GM12865 (cell line): ENCODE data around the gene RFTN1.

Experiments used
- DNase-seq: peaks from one replicate; pipeline ENCODE4 v3.0.0; 2010; ENCODE audit warnings: low read depth
- H3K4me3 ChIP-seq: 2 replicates; pipeline ENCODE4 v1.5.1; 2011; ENCODE audit warnings: mild to moderate bottlenecking, low read depth, low read length, control low read depth
- TF ChIP-seq, protein P1 (sequence below): IDR thresholded peaks from 2 replicates; pipeline ENCODE4 v1.5.1; 2011; ENCODE audit warnings: low read length, control low read depth, low read depth, inconsistent platforms; ENCODE audit not compliant: insufficient read depth; ENCODE audit errors: missing control alignments

RFTN1 gene

GRCh38 chr3:16500093-16500492 is 13.4 kb downstream of the RFTN1 start:
- no peak for DNase-seq
- TF ChIP-seq, protein P1, sequence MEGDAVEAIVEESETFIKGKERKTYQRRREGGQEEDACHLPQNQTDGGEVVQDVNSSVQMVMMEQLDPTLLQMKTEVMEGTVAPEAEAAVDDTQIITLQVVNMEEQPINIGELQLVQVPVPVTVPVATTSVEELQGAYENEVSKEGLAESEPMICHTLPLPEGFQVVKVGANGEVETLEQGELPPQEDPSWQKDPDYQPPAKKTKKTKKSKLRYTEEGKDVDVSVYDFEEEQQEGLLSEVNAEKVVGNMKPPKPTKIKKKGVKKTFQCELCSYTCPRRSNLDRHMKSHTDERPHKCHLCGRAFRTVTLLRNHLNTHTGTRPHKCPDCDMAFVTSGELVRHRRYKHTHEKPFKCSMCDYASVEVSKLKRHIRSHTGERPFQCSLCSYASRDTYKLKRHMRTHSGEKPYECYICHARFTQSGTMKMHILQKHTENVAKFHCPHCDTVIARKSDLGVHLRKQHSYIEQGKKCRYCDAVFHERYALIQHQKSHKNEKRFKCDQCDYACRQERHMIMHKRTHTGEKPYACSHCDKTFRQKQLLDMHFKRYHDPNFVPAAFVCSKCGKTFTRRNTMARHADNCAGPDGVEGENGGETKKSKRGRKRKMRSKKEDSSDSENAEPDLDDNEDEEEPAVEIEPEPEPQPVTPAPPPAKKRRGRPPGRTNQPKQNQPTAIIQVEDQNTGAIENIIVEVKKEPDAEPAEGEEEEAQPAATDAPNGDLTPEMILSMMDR, result no peak
- H3K4me3 ChIP-seq, result no peak overlapping the region

DNA sequence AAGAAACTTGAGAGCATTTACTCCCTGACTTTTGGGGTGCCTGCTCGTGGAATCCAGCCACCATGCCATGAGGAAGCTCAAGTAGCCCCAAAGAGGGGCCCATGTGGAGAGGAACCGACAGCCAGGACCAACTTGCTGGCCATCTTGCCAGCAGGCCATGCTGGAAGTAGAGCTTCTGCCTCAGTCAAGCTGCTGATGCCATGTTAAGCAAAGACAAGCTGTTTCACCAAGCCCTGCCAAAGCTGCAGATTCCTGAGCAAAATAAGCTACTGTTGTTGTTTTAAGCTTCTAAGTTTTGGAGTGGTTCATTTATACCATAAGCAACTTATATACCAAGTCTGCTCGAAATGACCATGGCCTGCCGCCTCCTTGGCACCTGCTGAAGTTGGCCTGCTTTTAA is 14.1 kb downstream of the RFTN1 start:
- TF ChIP-seq, protein P1, result no peak
- H3K4me3 ChIP-seq, result no peak overlapping the region
- no peak for DNase-seq

- H3K4me3 ChIP-seq, result no peak overlapping the region
- TF ChIP-seq, protein P1, result no peak
- no peak for DNase-seq
These were observed 15.2 kb downstream of the RFTN1 start for GRCh38 chr3:16498130-16498890.

DNA sequence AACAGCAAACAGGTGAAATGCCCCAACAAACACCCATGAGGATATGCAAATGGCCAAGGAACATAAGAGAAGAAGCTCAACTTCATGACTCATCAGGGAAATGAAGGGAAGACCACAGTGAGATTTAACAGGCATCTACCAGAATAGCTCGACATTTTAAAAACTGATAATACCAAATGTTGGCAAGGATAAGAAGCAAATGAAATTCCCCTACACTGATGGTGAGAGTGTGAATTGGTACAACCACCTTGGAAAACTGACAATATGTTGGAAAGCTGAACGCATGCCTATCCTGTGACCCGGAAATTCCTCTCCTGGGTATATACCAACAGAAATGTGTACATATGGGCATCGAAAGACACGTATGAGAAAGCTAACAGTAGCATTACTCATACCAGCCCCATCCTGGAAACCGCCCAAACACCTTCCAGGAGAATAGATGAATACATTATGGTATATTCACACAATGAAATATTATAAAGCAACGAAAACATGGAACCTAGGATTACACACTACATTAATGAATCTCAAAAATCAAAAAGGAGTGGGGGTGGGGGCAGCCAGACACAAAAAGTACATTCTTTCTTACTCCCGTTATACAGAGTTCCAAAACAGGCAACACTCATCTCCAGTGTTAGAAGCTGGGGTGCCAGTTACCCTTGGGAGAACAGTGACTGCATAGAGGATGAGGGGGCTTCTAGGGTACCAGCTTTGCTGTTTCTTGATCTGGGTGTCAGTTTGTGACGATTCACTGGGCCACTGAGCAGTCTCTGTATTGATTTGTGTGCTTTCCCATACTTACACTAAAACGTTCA is 16.9 kb downstream of the RFTN1 start:
- TF ChIP-seq, protein P1, result no peak
- no peak overlapping the region for H3K4me3 ChIP-seq
- DNase-seq, result peak; percentile 44

DNA sequence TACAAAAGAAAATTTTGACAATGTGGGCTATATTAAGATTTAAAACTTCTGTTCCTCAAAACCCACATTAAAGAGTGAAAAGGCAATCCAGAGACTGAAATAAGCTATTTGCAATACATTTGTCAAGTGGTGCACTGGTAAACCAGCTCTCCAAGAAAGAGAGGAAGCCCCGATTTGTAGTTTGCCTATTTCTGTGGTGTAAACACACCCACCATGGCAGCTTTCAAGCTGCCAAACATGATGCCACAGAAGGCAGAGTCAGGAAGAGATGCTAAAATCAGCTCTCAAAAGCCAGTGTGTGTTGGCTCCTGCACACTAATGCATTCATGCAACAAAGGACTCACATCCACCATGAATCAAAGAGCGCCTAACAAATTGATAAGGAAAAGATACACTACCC is 17.5 kb downstream of the RFTN1 start:
- peak; percentile 14 for DNase-seq
- TF ChIP-seq, protein P1, result no peak
- H3K4me3 ChIP-seq, result no peak overlapping the region

DNA sequence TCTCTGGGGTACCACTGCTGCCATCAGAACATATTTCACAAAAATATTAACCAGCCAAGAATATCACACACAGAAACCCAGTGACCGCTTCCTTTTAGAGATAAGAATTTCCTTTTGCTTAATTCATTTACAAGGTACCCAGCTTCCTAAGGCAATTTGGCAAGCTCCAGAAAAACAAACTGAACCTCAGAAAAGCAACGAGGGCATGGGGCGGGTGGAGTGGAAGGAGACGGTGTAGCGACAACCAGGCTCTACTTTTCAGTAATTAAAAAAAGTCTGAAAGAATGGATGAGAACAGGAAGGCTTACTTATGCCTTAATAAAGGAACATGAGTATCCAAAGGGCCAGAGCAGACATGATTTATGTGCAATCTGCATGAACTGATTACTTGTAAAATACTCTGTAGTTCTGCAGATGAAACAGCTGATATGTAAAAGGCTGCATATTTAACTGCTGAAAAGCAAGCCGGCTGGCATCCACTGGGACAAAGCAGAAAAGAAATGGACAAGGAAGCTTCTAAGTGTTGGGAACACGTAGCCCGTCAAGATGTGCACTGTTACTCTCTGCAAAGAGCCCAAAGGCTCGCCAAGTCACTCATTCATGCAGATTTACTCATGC is 18.6 kb downstream of the RFTN1 start:
- DNase-seq, result no peak
- TF ChIP-seq, protein P1, result no peak
- no peak overlapping the region for H3K4me3 ChIP-seq
